ENCODE data around the gene RBFOX2.
"Not testable (repeated sequence)": the region's sequence is repeated elsewhere in the genome, so short reads cannot be mapped to it uniquely, and the experiment has no call there.

Gene RBFOX2

DNA sequence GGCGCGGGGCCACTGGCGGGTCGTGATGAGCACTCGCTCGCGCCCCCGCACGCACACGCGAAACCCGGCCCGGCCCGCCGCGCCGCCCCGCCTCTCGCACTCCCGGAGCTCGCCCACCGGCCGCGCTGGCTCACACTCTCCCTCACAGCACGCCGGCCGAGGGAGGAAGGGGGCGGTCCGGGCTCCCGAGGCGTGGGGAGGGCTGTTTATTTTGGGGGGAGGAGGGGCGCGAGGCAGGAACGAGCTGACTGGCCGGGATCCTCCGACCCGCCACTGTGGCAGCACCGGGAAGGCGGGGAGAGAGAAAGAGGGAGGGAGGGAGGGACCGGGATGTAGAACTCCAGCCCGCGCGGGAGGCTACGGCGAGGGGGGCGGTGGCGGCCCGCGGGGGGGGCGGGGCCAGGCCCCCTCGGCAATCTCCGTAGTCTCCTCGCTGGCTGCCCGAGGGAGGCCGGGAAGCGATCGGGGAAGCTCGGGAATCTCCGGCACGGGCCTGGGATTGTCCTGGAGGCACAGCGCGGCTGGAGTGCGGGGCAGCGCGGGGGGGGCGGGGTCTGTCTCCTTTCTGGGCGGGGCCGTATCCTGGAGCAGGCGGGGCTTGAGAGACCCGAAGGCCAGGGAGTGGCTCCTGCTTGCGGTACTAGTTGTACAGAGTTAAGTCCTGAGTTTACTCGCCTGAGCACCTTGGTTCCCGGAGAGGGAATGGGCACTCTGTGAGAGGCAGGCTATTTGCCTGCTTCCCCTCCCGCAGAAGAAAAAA lies at the start of gene RBFOX2:
TSS of gene RBFOX2 (minus strand) at position 179 of the 760 bp plus-strand sequence. CDS start 399 bp downstream, outside the sequence.
- peak within 1 kb of the TSS; percentile 57 for H3K4me3 ChIP-seq (ENCODE audit: low read depth, low read length)
- peak; percentile 97 for DNase-seq
- H3K27ac ChIP-seq, result peak within 1 kb of the TSS; percentile 63; the same call in 1 of the 2 replicates

GRCh38 chr22:36077271-36077670 lies 48.6 kb upstream of the RBFOX2 start:
- no peak for DNase-seq
- Histone ChIP-seq H3K27me3 (ENCODE audit: insufficient read depth, low read depth, severe bottlenecking) (peaks cover 17% of the 10 kb centered on the region), H3K4me3 (ENCODE audit: low read depth, low read length) (no peak overlapping the region), H3K36me3 (no peaks in the 10 kb centered on the region), H3K27ac (no peak overlapping the region), H3K9me3 (ENCODE audit: severe bottlenecking) (no peaks in the 10 kb centered on the region)
- TF ChIP-seq, protein P1, sequence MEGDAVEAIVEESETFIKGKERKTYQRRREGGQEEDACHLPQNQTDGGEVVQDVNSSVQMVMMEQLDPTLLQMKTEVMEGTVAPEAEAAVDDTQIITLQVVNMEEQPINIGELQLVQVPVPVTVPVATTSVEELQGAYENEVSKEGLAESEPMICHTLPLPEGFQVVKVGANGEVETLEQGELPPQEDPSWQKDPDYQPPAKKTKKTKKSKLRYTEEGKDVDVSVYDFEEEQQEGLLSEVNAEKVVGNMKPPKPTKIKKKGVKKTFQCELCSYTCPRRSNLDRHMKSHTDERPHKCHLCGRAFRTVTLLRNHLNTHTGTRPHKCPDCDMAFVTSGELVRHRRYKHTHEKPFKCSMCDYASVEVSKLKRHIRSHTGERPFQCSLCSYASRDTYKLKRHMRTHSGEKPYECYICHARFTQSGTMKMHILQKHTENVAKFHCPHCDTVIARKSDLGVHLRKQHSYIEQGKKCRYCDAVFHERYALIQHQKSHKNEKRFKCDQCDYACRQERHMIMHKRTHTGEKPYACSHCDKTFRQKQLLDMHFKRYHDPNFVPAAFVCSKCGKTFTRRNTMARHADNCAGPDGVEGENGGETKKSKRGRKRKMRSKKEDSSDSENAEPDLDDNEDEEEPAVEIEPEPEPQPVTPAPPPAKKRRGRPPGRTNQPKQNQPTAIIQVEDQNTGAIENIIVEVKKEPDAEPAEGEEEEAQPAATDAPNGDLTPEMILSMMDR (IDR thresholded peaks at IDR 0.05; ENCODE audit: low read depth, low read length), result no peak

More for the DNA sequence above, at the start of gene RBFOX2:
- Histone ChIP-seq H3K36me3 (no peaks in the 10 kb centered on the region), H3K9me3 (ENCODE audit: severe bottlenecking) (no peaks in the 10 kb centered on the region), H3K27me3 (ENCODE audit: insufficient read depth, low read depth, severe bottlenecking) (peaks cover 60% of the 10 kb centered on the region)
- TF ChIP-seq, protein P1 (IDR thresholded peaks at IDR 0.05; ENCODE audit: low read depth, low read length), result no peak

DNA sequence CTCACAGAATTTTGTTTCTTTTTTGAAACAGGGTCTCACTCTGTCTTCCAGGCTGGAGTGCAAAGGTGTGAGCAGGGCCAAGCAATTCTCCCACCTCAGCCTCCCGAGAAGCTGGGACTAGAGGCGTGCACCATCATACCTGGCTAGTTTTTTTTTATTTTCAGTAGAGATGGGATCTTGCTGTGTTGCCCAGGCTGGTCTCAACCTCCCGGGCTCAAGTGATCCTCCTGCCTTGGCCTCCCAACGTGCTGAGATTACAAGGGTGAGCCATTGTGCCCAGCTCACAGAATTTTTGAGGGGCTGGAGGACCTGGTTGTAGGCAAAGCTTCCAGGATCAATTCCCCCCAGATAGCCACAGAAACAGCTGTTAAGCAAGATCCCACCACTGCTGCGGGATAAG lies 47.1 kb upstream of the RBFOX2 start:
- no peak overlapping the region for H3K4me3 ChIP-seq (ENCODE audit: low read depth, low read length)
- DNase-seq, result no peak
- TF ChIP-seq, protein P1 (IDR thresholded peaks at IDR 0.05; ENCODE audit: low read depth, low read length), result no peak
- H3K27ac ChIP-seq, result no peak overlapping the region
- H3K27me3 ChIP-seq (ENCODE audit: insufficient read depth, low read depth, severe bottlenecking), result peaks cover 23% of the 10 kb centered on the region
- no peaks in the 10 kb centered on the region for H3K36me3 ChIP-seq
- peaks cover 3% of the 10 kb centered on the region for H3K9me3 ChIP-seq (ENCODE audit: severe bottlenecking)

DNA sequence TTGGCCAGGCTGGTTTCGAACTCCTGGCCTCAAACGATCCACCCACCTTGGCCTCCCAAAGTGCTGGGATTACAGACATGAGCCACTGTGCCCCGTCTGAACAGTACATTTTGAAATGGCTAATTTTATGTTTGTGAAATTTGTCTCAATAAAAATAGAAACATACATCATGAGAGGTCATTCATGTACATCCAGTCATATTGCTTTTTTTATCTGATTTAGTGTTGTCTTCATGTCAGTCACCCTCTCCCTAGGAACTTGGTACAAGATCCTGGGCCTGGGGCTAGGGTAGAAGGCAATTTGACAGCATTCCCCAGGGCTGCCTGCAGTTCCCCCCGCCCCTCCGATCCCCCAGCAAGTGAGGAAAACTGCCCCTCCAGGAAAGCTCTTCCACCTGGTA lies 46.6 kb upstream of the RBFOX2 start:
- Histone ChIP-seq H3K9me3 (ENCODE audit: severe bottlenecking) (peaks cover 3% of the 10 kb centered on the region), H3K36me3 (no peaks in the 10 kb centered on the region), H3K27ac (no peak overlapping the region), H3K4me3 (ENCODE audit: low read depth, low read length) (no peak overlapping the region), H3K27me3 (ENCODE audit: insufficient read depth, low read depth, severe bottlenecking) (peaks cover 26% of the 10 kb centered on the region)
- no peak for DNase-seq
- TF ChIP-seq, protein P1 (IDR thresholded peaks at IDR 0.05; ENCODE audit: low read depth, low read length), result no peak

DNA sequence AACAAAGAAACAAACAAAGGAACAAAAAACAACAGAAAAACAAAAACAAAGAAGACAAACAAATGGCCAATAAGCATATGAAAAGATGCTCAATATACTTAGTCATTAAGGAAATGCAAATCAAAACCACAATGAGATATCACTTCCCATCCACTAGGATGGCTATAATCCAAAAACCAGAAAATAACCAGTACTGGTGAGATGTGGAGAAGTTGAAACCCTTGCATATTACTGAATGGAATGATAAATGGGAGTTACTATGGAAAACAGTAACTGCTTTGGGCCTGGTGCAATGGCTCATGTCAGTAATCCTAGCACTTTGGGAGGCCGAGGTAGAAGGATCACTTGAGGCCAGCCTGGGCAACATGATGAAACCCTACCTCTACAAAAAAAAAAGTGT lies 44.9 kb upstream of the RBFOX2 start:
- Histone ChIP-seq H3K27ac (no peak overlapping the region), H3K9me3 (ENCODE audit: severe bottlenecking) (peaks cover 3% of the 10 kb centered on the region), H3K4me3 (ENCODE audit: low read depth, low read length) (no peak overlapping the region), H3K27me3 (ENCODE audit: insufficient read depth, low read depth, severe bottlenecking) (peaks cover 33% of the 10 kb centered on the region), H3K36me3 (no peaks in the 10 kb centered on the region)
- no peak for DNase-seq
- TF ChIP-seq, protein P1 (IDR thresholded peaks at IDR 0.05; ENCODE audit: low read depth, low read length), result no peak

DNA sequence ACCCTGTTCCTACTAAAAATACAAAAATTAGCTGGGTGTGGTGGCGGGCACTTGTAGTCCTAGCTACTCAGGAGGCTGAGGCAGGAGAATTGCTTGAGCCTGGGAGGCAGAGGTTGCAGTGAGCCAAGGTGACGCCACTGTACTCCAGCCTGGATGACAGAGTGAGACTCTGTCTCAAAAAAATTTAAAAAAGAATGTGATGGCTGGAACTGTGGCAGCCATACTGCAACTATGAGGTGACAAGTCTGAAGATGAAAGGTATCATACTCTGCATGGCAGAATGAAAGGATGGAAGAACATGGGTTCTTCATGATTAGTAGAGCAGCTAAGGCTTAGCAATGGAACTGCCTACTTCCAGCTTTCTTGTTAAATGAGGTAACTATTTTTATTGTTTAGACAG lies 42.0 kb upstream of the RBFOX2 start:
- H3K27me3 ChIP-seq (ENCODE audit: insufficient read depth, low read depth, severe bottlenecking), result peaks cover 35% of the 10 kb centered on the region
- not testable (repeated sequence) for H3K27ac ChIP-seq; H3K9me3 ChIP-seq (ENCODE audit: severe bottlenecking); DNase-seq; H3K36me3 ChIP-seq; H3K4me3 ChIP-seq (ENCODE audit: low read depth, low read length)
